HepG2 (cell line): ENCODE results near the gene CFAP54. TPM values are rescaled to one million over a fixed set of nuclear protein-coding genes. Genes with fewer than 3 reads are reported as not detected.
A peak's percentile ranks its signal among the peaks of the same experiment; 100 is the strongest.

Experiments used
- ETV5 ChIP-seq: IDR thresholded peaks from 2 replicates; pipeline ENCODE4 v1.6.1; 2018; ENCODE audit warnings: missing biosample characterization, missing genetic modification reagents, inconsistent platforms, borderline replicate concordance
- FOSL1 ChIP-seq: sonication (generic); formaldehyde crosslinking; IDR thresholded peaks from 2 replicates; pipeline ENCODE4 v1.9.0; 2021; ENCODE audit warnings: missing genetic modification reagents, borderline replicate concordance
- HMG20A ChIP-seq: IDR thresholded peaks from 2 replicates; pipeline ENCODE4 v1.6.1; 2016; ENCODE audit warnings: borderline replicate concordance
- NFIB ChIP-seq: sonication (generic); formaldehyde crosslinking; IDR thresholded peaks from 2 replicates; pipeline ENCODE4 v1.9.0; 2021; ENCODE audit warnings: missing genetic modification reagents, mild to moderate bottlenecking, borderline replicate concordance
- NFKB2 ChIP-seq: sonication (generic); formaldehyde crosslinking; IDR thresholded peaks from 2 replicates; pipeline ENCODE4 v1.4.0; 2020; ENCODE audit warnings: missing genetic modification reagents, borderline replicate concordance
- RAD21 ChIP-seq: fragments of 450-650 bp; formaldehyde crosslinking; IDR thresholded peaks from 2 replicates; pipeline ENCODE4 v1.5.0; 2020; ENCODE audit warnings: mild to moderate bottlenecking
- RARA ChIP-seq: IDR thresholded peaks from 2 replicates; pipeline ENCODE4 v1.6.1; 2016; ENCODE audit warnings: missing genetic modification reagents, missing compliant biosample characterization
- RARG ChIP-seq: sonication (generic); formaldehyde crosslinking; IDR thresholded peaks from 2 replicates; pipeline ENCODE4 v1.4.0; 2020; ENCODE audit warnings: low read depth, mild to moderate bottlenecking, missing genetic modification reagents
- SOX13 ChIP-seq, 3 experiments: fragments of 450-650 bp in 1 of 3; sonication (generic) in 1 of 3; formaldehyde crosslinking in 1 of 3; IDR thresholded peaks in 2 of 3; conservative IDR thresholded peaks in 1 of 3; 2 replicates each; pipeline versions ENCODE4 v1.5.0 to v1.6.1; 2016 to 2020; ENCODE audit warnings: antibody characterized with exemption in 1 of 3, mild to moderate bottlenecking in 1 of 3, missing compliant biosample characterization in 1 of 3, missing genetic modification reagents in 1 of 3, moderate library complexity in 1 of 3
- SSRP1 ChIP-seq: IDR thresholded peaks from 2 replicates; pipeline ENCODE4 v1.6.1; 2016; ENCODE audit warnings: control low read depth
- TEAD3 ChIP-seq: optimal IDR thresholded peaks from 2 replicates; pipeline ENCODE3; 2016; ENCODE audit warnings: borderline replicate concordance
- ZBTB39 ChIP-seq: sonication (generic); formaldehyde crosslinking; IDR thresholded peaks from 2 replicates; pipeline ENCODE4 v1.5.0; 2020; ENCODE audit warnings: missing genetic modification reagents
- ZNF362 ChIP-seq: sonication (generic); formaldehyde crosslinking; IDR thresholded peaks from 2 replicates; pipeline ENCODE4 v1.4.0; 2020; ENCODE audit warnings: missing genetic modification reagents, mild to moderate bottlenecking, borderline replicate concordance
- ZNF382 ChIP-seq: sonication (generic); formaldehyde crosslinking; IDR thresholded peaks from 2 replicates; pipeline ENCODE4 v1.5.0; 2020; ENCODE audit warnings: missing genetic modification reagents, mild to moderate bottlenecking, borderline replicate concordance
- ZNF615 ChIP-seq: sonication (generic); formaldehyde crosslinking; IDR thresholded peaks from 2 replicates; pipeline ENCODE4 v1.5.0; 2020; ENCODE audit warnings: mild to moderate bottlenecking, missing genetic modification reagents, borderline replicate concordance
- ZNF740 ChIP-seq: sonication (generic); formaldehyde crosslinking; IDR thresholded peaks from 2 replicates; pipeline ENCODE4 v1.4.0; 2020; ENCODE audit warnings: missing genetic modification reagents
- polyA plus RNA-seq, 8 experiments: library from polyadenylated mRNA; depleted of rRNA in 3 of 8; stranded (reverse) in 7 of 8; unstranded in 1 of 8; fragments of >200 nt; fragmentation: Illumina TruSeq in 4 of 8; extraction: Trizol in 4 of 8; gene quantifications; 2 replicates each; pipeline versions ENCODE4 v1.2.1 to v1.2.3, GENCODE V29; 2011 to 2016; ENCODE audit warnings: low read depth in 4 of 8, missing spikeins in 1 of 8, mixed read lengths in 1 of 8; ENCODE audit not compliant: insufficient read depth in 1 of 8
- total RNA-seq, 5 experiments: library from RNA; depleted of rRNA; stranded (reverse); fragments of >200 nt; fragmentation: Illumina TruSeq; extraction: Trizol; gene quantifications; 2 replicates each; pipeline ENCODE4 v1.2.3, GENCODE V29; 2016; ENCODE audit warnings: low read depth in 1 of 5
- TF ChIP-seq, protein P1 (sequence below): sonication (generic); formaldehyde crosslinking; IDR thresholded peaks from 2 replicates; pipeline ENCODE4 v1.4.0; 2020; ENCODE audit warnings: missing genetic modification reagents
- TF ChIP-seq, protein P2 (sequence below): sonication (generic); formaldehyde crosslinking; IDR thresholded peaks from 2 replicates; pipeline ENCODE4 v1.8.0; 2022; ENCODE audit warnings: missing genetic modification reagents, mild to moderate bottlenecking, moderate library complexity, borderline replicate concordance
- TF ChIP-seq, protein P3 (sequence below): sonication (generic); formaldehyde crosslinking; IDR thresholded peaks from 2 replicates; pipeline ENCODE4 v1.4.0; 2020; ENCODE audit warnings: missing genetic modification reagents

Gene CFAP54
- total and polyA plus RNA-seq, 2 of the 13 experiments (the other 11 are each of a cell fraction or from before 2014, with no cell fraction given), result not detected

GRCh38 chr12:96534339-96534738 lies 45.0 kb downstream of the CFAP54 start (continued):
- TF ChIP-seq, protein P1, sequence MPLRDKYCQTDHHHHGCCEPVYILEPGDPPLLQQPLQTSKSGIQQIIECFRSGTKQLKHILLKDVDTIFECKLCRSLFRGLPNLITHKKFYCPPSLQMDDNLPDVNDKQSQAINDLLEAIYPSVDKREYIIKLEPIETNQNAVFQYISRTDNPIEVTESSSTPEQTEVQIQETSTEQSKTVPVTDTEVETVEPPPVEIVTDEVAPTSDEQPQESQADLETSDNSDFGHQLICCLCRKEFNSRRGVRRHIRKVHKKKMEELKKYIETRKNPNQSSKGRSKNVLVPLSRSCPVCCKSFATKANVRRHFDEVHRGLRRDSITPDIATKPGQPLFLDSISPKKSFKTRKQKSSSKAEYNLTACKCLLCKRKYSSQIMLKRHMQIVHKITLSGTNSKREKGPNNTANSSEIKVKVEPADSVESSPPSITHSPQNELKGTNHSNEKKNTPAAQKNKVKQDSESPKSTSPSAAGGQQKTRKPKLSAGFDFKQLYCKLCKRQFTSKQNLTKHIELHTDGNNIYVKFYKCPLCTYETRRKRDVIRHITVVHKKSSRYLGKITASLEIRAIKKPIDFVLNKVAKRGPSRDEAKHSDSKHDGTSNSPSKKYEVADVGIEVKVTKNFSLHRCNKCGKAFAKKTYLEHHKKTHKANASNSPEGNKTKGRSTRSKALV (CRISPR knock-in tag), result no peak
- TF ChIP-seq TEAD3 (CRISPR knock-in tag) (peak; percentile 37), HMG20A (CRISPR knock-in tag) (0 out of 2 replicates have a peak, but pooled peaks have one; percentile 11), ZNF362 (CRISPR knock-in tag) (no peak), RARA (CRISPR knock-in tag) (peak; percentile 73), NFIB (CRISPR knock-in tag) (no peak), RAD21 (CRISPR knock-in tag) (no peak), NFKB2 (CRISPR knock-in tag) (no peak), ZNF382 (CRISPR knock-in tag) (no peak), ZNF740 (CRISPR knock-in tag) (no peak), SSRP1 (no peak), FOSL1 (peak; percentile 52; the same call in 1 of the 2 replicates), ZNF615 (no peak), RARG (CRISPR knock-in tag) (no peak), ETV5 (peak; percentile 74; the same call in 1 of the 2 replicates), ZBTB39 (CRISPR knock-in tag) (no peak), SOX13 (IDR thresholded peaks at IDR 0.05) (no peak), SOX13 (CRISPR knock-in tag; conservative IDR thresholded peaks at IDR 0.05 in 1 of 2, IDR thresholded peaks at IDR 0.05 in 1 of 2) (peak in 1 of 2 experiments; percentile 45; a peak in 1 of 4 replicates)
- TF ChIP-seq, protein P2, sequence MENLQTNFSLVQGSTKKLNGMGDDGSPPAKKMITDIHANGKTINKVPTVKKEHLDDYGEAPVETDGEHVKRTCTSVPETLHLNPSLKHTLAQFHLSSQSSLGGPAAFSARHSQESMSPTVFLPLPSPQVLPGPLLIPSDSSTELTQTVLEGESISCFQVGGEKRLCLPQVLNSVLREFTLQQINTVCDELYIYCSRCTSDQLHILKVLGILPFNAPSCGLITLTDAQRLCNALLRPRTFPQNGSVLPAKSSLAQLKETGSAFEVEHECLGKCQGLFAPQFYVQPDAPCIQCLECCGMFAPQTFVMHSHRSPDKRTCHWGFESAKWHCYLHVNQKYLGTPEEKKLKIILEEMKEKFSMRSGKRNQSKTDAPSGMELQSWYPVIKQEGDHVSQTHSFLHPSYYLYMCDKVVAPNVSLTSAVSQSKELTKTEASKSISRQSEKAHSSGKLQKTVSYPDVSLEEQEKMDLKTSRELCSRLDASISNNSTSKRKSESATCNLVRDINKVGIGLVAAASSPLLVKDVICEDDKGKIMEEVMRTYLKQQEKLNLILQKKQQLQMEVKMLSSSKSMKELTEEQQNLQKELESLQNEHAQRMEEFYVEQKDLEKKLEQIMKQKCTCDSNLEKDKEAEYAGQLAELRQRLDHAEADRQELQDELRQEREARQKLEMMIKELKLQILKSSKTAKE (CRISPR knock-in tag), result no peak
- TF ChIP-seq, protein P3, sequence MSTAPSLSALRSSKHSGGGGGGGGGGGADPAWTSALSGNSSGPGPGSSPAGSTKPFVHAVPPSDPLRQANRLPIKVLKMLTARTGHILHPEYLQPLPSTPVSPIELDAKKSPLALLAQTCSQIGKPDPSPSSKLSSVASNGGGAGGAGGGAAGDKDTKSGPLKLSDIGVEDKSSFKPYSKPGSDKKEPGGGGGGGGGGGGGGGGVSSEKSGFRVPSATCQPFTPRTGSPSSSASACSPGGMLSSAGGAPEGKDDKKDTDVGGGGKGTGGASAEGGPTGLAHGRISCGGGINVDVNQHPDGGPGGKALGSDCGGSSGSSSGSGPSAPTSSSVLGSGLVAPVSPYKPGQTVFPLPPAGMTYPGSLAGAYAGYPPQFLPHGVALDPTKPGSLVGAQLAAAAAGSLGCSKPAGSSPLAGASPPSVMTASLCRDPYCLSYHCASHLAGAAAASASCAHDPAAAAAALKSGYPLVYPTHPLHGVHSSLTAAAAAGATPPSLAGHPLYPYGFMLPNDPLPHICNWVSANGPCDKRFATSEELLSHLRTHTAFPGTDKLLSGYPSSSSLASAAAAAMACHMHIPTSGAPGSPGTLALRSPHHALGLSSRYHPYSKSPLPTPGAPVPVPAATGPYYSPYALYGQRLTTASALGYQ, result no peak
